ENCODE measurements around the gene ELK3. TPM values are rescaled to one million over a fixed set of nuclear protein-coding genes. Genes with fewer than 3 reads are reported as not detected.

ELK3 gene
- total and polyA plus RNA-seq, 2 of the 8 experiments (the other 6 are each of a cell fraction or from before 2014, with no cell fraction given): 3.5 to 14.3 TPM

DNA sequence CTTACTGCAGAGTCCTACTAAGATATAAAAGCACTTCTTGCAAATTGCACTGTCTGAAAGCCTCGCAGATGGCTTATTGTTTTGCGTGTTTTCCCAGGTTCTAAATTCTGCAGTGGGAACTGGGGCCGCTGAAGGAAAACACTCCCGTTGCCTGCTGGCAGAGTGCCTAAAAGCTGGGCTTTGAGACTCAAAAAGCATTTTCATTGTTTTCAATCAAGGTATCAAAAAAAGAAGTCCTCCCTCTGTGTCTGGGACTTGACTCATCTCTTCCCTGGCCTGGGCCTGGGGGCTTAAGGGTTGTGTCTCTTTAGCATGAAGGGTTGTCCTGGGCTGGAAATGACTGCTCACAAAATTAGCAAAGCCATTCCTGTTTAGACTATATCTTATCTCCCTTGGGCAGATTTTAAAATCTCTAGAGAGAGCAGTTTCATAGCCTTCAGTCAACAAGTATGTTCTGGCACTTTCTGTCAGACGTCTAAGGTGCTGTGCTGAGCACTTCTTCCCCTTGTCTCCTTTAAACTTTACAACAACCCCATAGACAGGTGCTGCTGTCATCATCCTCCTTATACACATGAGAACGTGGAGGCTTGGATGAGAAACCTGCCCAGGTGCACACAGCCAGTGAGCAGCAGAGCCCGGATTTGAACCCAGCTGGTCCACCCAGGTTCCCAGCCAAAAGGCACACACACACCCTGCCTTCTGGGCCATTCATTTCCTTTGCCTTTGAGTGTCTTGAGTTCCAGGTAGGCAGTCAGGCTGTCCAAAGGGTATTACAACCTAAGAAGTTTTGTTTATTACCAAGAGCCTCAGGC is 31.1 kb downstream of the ELK3 start:
- Histone ChIP-seq H2BK15ac (ENCODE audit: low read length) (no peak overlapping the region), H3K18ac (ENCODE audit: extremely low read depth, low read length) (no peak overlapping the region), H3K4me2 (ENCODE audit: insufficient read depth in 1 of 2, low read depth in 2 of 2, low read length in 2 of 2) (no peak overlapping the region), H2BK120ac (replicated peaks; ENCODE audit: low read depth, low read length) (no peak overlapping the region), H3K27ac (ENCODE audit: low read depth, low read length) (no peak overlapping the region), H2AFZ (ENCODE audit: low read length) (no peak overlapping the region), H3K27me3 (replicated peaks in 1 of 4; ENCODE audit: control insufficient read depth in 3 of 4, extremely low read depth in 1 of 4, insufficient read depth in 3 of 4, low read length in 3 of 4) (no peaks in the 10 kb centered on the region), H3K4ac (replicated peaks; ENCODE audit: insufficient read length, low read depth, low read length) (no peak overlapping the region), H3K14ac (ENCODE audit: insufficient read length) (no peak overlapping the region), H2BK12ac (ENCODE audit: low read depth, low read length) (no peak overlapping the region), H3K4me1 (replicated peaks in 1 of 4; ENCODE audit: control insufficient read depth in 3 of 4, insufficient read depth in 4 of 4, low read length in 3 of 4) (0 out of 7 replicates have a peak, but pooled peaks cover 0 to 2% (median 0%) of the 10 kb centered on the region in 4 experiments), H3K79me1 (ENCODE audit: low read depth, low read length) (peaks cover 3% of the 10 kb centered on the region), H3K9ac (replicated peaks in 1 of 4; ENCODE audit: extremely low read depth in 1 of 4, low read depth in 3 of 4, low read length in 3 of 4) (no peak overlapping the region), H3K4me3 (ENCODE audit: extremely low read depth in 1 of 4, insufficient read depth in 2 of 4, low read depth in 3 of 4, low read length in 4 of 4) (no peak overlapping the region), H2BK20ac (ENCODE audit: low read length) (no peak overlapping the region), H3K23ac (ENCODE audit: insufficient read length) (no peak overlapping the region), H4K91ac (replicated peaks; ENCODE audit: insufficient read length, low read length) (no peak overlapping the region), H3K23me2 (ENCODE audit: low read depth, low read length) (no peaks in the 10 kb centered on the region), H4K8ac (ENCODE audit: extremely low read depth, insufficient read depth, low read length) (no peak overlapping the region), H3K36me3 (ENCODE audit: control insufficient read depth in 2 of 4, insufficient read depth in 4 of 4, low read length in 3 of 4) (no peaks in the 10 kb centered on the region; a peak in 1 of 8 replicates), H3K9me3 (ENCODE audit: insufficient read depth in 2 of 2, low read depth in 1 of 2, low read length in 1 of 2) (no peaks in the 10 kb centered on the region), H2AK5ac (ENCODE audit: low read depth, low read length) (no peak overlapping the region), H4K20me1 (replicated peaks in 1 of 2; ENCODE audit: control insufficient read depth in 1 of 2, insufficient read depth in 2 of 2, low read length in 2 of 2) (no peaks in the 10 kb centered on the region), H2BK5ac (ENCODE audit: low read depth, low read length) (no peak overlapping the region), H4K5ac (ENCODE audit: insufficient read length, low read depth, low read length) (no peak overlapping the region), H3K79me2 (ENCODE audit: control insufficient read depth in 1 of 2, insufficient read depth in 2 of 2, low read length in 2 of 2) (no peaks in the 10 kb centered on the region), H3K56ac (replicated peaks; ENCODE audit: insufficient read length, low read depth, low read length) (no peak overlapping the region)
- WGBS, 2 experiments (ENCODE audit: extremely low coverage in 1 of 2, insufficient coverage in 1 of 2, insufficient read length in 1 of 2, insufficient replicate concordance in 2 of 2, low coverage in 1 of 2, low lambda C conversion rate in 2 of 2, missing lambda C conversion rate in 1 of 2): 82% methylated on average over 7 of the region's 7 CpGs; no CpG with 5 or more reads in 1 of the 2 experiments
- ChIA-PET CTCF (ENCODE audit: partially characterized antibody) (interaction anchor here (0.5 to 0.6 kb wide), 2 partner anchors 18 to 291 kb away, joined by 3 read pairs; no protein-coding TSS in a partner anchor), POLR2A (ENCODE audit: partially characterized antibody) (no interaction called here)
- no peak for DNase-seq (ENCODE audit: low read depth in 1 of 2, low spot score in 2 of 2)
- no peak for FAIRE-seq
- TF ChIP-seq TAF1 (IDR thresholded peaks at IDR 0.05; ENCODE audit: low read depth, low read length) (no peak), SIRT6 (IDR thresholded peaks at IDR 0.05; ENCODE audit: low read length) (no peak), CEBPB (IDR thresholded peaks at IDR 0.05; ENCODE audit: low read depth, low read length) (no peak), SAP30 (IDR thresholded peaks at IDR 0.05; ENCODE audit: insufficient read depth, insufficient replicate concordance, low read length) (no peak), GTF2F1 (IDR thresholded peaks at IDR 0.05; ENCODE audit: borderline replicate concordance, low read depth, low read length) (no peak), CHD1 (IDR thresholded peaks at IDR 0.05; ENCODE audit: low read depth, low read length) (no peak), CREB1 (IDR thresholded peaks at IDR 0.05) (no peak), EP300 (IDR thresholded peaks at IDR 0.05; ENCODE audit: borderline replicate concordance in 1 of 2, low read depth in 2 of 2, low read length in 2 of 2) (no peak), SIX5 (IDR thresholded peaks at IDR 0.05; ENCODE audit: low read depth, low read length) (no peak), RXRA (IDR thresholded peaks at IDR 0.05; ENCODE audit: insufficient read depth, low read depth, low read length) (no peak), SP2 (IDR thresholded peaks at IDR 0.05; ENCODE audit: low read length) (no peak), TCF12 (IDR thresholded peaks at IDR 0.05; ENCODE audit: low read depth, low read length) (no peak)
- TF ChIP-seq, protein P1, sequence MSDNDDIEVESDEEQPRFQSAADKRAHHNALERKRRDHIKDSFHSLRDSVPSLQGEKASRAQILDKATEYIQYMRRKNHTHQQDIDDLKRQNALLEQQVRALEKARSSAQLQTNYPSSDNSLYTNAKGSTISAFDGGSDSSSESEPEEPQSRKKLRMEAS (IDR thresholded peaks at IDR 0.05): no peak
